GM18511 (cell line): ENCODE measurements around the gene ASB11.

Source experiments
- ATAC-seq: cut with Tn5 transposase; IDR thresholded peaks from one replicate; pipeline ENCODE4 v1.9.1; 2021; ENCODE audit warnings: mild to moderate bottlenecking, moderate library complexity; ENCODE audit not compliant: unreplicated experiment

Gene ASB11

DNA sequence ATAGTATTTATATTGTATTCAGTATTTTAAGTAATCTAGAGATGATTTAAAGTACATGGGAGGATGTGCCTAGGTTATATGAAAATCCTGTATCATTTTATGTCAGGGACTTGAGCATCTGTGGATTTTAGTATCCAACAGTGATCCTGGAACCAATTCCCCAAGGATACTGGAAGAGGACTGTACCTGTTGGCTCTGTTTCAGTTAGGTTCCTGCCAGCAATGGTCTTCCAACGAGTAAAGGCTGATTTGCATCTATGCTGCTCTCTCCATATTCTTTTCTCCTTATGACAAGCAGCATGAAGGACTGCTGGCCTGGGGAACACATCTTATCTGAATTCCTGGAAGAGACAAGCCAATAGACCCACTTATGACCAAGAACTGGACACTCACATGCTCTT, 80.4 kb downstream of the ASB11 start:
- ATAC-seq: no peak

DNA sequence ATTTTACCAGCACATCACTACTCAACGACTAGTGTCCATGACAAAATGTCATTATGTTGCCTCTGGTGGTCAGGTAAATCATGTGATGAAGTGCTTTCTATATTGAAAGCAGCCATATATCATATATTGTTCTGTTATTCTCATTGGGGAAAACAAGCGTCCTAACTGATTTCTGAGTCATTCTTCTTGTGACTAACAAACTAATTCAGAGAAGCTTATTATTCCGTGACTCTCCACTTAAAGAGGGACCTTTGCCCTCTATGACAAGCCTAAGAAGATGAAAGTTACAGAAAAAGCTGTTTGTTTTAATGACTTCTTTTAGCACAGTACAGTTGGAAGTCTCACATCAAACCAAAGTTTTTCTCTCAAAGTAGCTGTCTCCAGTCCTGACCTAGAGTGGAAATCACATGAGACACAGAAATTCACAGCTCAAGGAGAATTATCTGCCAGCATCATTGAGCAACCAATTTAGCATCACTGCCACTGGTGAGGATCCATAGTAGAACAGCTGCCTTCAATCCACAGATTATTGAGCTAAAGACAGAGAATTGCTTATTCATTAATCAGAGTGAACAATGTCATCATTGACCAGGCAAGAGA, 81.9 kb downstream of the ASB11 start:
- no peak for ATAC-seq
